ENCODE measurements around the gene CLEC16A.

CLEC16A gene

DNA sequence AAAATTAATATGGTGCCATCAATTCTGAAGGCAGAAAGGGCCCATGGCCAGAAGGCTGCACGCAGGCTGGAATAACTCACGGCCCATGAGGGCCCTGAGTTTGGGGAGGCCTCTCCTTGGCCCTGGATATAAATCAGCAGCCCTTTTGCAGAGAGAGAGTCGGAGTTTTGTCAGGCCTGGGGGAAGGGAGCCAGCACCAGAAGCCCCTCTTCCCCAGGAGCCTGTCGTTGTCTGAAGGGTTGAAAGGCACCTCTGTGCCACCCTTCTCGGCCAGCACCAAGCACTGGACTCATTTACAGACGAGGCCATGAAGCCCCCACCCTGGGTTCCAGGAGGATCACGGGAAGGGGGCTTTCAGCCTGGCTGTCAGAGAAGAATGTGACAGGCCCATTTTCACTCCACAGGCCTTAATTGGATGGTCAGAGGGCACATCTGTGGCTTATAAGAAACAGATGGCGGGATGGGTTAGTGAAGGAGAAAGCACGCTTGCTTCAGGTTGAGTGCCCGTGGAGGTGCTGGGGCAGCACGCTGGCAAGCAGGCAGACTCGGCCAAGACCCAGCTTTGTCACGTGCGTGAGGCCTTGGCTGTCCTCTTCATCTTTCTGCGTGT lies 140.6 kb downstream of the CLEC16A start:
- no peaks in the 10 kb centered on the region for H3K4me1 ChIP-seq (ENCODE audit: control insufficient read depth in 1 of 2, insufficient read depth in 1 of 2, low read depth in 1 of 2, low read length in 1 of 2)
- H3K4me3 ChIP-seq (ENCODE audit: low read depth in 1 of 2, low read length in 1 of 2) = no peak overlapping the region
- no peaks in the 10 kb centered on the region for H3K9me3 ChIP-seq
- no peak overlapping the region for H3K27ac ChIP-seq
- peaks cover 92% of the 10 kb centered on the region for H3K36me3 ChIP-seq
- TF ChIP-seq, protein P1, sequence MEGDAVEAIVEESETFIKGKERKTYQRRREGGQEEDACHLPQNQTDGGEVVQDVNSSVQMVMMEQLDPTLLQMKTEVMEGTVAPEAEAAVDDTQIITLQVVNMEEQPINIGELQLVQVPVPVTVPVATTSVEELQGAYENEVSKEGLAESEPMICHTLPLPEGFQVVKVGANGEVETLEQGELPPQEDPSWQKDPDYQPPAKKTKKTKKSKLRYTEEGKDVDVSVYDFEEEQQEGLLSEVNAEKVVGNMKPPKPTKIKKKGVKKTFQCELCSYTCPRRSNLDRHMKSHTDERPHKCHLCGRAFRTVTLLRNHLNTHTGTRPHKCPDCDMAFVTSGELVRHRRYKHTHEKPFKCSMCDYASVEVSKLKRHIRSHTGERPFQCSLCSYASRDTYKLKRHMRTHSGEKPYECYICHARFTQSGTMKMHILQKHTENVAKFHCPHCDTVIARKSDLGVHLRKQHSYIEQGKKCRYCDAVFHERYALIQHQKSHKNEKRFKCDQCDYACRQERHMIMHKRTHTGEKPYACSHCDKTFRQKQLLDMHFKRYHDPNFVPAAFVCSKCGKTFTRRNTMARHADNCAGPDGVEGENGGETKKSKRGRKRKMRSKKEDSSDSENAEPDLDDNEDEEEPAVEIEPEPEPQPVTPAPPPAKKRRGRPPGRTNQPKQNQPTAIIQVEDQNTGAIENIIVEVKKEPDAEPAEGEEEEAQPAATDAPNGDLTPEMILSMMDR (IDR thresholded peaks at IDR 0.05) = no peak
- H3K27me3 ChIP-seq = no peaks in the 10 kb centered on the region

DNA sequence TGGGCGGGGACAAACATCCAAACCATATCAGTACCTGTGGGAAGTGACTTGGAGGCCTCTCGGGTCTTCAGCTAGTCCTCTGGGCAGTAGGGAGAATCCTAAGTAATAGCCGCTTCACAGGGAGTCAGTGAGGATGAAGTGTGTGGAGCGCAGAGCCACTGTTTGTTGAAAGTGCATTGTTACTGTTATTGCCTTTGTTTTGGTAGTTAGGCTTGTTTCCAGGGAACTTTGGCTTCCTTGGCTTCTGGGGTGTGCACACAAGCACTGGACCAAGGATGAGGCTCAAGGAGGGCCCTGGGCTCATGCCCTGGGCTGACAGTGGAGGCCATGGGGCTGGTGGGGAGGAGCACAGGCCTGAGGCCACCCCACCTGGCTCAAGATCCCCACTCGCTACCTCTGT lies 141.6 kb downstream of the CLEC16A start:
- Histone ChIP-seq H3K36me3 (peaks cover 87% of the 10 kb centered on the region), H3K9me3 (no peaks in the 10 kb centered on the region), H3K4me3 (ENCODE audit: low read depth in 1 of 2, low read length in 1 of 2) (no peak overlapping the region), H3K4me1 (ENCODE audit: control insufficient read depth in 1 of 2, insufficient read depth in 1 of 2, low read depth in 1 of 2, low read length in 1 of 2) (no peaks in the 10 kb centered on the region), H3K27me3 (no peaks in the 10 kb centered on the region), H3K27ac (no peak overlapping the region)
- TF ChIP-seq, protein P1 (IDR thresholded peaks at IDR 0.05) = no peak

DNA sequence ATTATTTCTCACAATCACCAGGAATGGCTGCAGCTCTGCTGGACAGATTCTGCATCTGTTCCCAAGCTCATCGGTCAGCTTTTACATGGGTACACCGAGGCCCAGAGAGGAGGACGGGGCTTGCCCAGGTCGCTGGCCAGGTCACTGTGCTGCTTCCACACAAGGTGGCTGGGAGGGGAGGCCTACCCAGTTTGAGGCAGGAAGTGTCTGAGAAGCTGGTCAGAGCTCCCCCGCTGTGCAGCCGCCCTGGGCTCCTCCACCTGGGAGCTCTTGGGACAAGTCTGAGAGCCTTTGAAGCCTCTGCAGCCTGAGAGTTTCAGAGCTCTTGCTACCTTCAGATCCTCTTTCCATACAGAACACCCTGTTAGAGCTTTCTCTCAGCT lies 143.3 kb downstream of the CLEC16A start:
- Histone ChIP-seq H3K27me3 (no peaks in the 10 kb centered on the region), H3K9me3 (no peaks in the 10 kb centered on the region), H3K4me1 (ENCODE audit: control insufficient read depth in 1 of 2, insufficient read depth in 1 of 2, low read depth in 1 of 2, low read length in 1 of 2) (no peaks in the 10 kb centered on the region), H3K4me3 (ENCODE audit: low read depth in 1 of 2, low read length in 1 of 2) (no peak overlapping the region), H3K27ac (no peak overlapping the region), H3K36me3 (peaks cover 80% of the 10 kb centered on the region)
- TF ChIP-seq, protein P1 (IDR thresholded peaks at IDR 0.05) = no peak

- peaks cover 75% of the 10 kb centered on the region for H3K36me3 ChIP-seq
- H3K9me3 ChIP-seq = no peaks in the 10 kb centered on the region
These were observed 143.8 kb downstream of the CLEC16A start for GRCh38 chr16:11088074-11088730.

DNA sequence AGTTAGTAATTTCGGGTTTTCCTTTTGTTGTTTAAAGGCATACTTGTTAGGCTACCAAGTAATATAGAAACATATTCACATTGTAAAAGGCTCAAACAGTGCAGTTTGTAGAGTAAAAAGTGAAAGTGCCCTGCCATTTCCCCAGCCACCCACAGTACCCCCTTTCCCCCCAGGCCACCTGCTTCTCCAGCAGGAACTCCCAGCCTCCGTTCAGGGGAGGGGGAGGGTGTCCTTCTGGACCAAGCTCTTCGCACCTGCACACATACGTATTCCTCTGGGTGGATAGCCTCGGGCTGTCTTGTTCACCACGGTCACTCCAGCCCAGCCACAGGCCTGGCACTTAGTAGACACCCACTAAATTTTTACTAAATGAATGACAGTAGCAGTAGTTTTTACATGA lies 144.5 kb downstream of the CLEC16A start:
- TF ChIP-seq, protein P1 (IDR thresholded peaks at IDR 0.05) = no peak
- Histone ChIP-seq H3K4me1 (ENCODE audit: control insufficient read depth in 1 of 2, insufficient read depth in 1 of 2, low read depth in 1 of 2, low read length in 1 of 2) (peaks cover 3 to 5% of the 10 kb centered on the region in 2 experiments), H3K27ac (no peak overlapping the region)

More at GRCh38 chr16:11088074-11088730, 143.8 kb downstream of the CLEC16A start:
- Histone ChIP-seq H3K4me1 (ENCODE audit: control insufficient read depth in 1 of 2, insufficient read depth in 1 of 2, low read depth in 1 of 2, low read length in 1 of 2) (no peaks in the 10 kb centered on the region), H3K4me3 (ENCODE audit: low read depth in 1 of 2, low read length in 1 of 2) (no peak overlapping the region), H3K27ac (no peak overlapping the region), H3K27me3 (no peaks in the 10 kb centered on the region)
- TF ChIP-seq, protein P1 (IDR thresholded peaks at IDR 0.05) = no peak

More for the DNA sequence above, 144.5 kb downstream of the CLEC16A start:
- Histone ChIP-seq H3K36me3 (peaks cover 69% of the 10 kb centered on the region), H3K27me3 (no peaks in the 10 kb centered on the region), H3K9me3 (no peaks in the 10 kb centered on the region), H3K4me3 (ENCODE audit: low read depth in 1 of 2, low read length in 1 of 2) (no peak overlapping the region)

Data from neutrophil (primary cell).